Spleen (tissue), 11 donors: ENCODE measurements around the gene TRERF1. TPM values are rescaled to one million over a fixed set of nuclear protein-coding genes. Genes with fewer than 3 reads are reported as not detected.

Experiments used
- DNase-seq: peaks from one replicate; pipeline ENCODE4 v3.0.0-alpha.2; 2020
- H3K27ac ChIP-seq, 8 donors: fragments of 200-600 bp; sonication (generic) in 7 of 8; 1 replicate in 4 of 8; 2 replicates in 4 of 8; pipeline versions ENCODE4 v1.5.0 to v1.8.0; 2016 to 2021; ENCODE audit warnings: inconsistent platforms in 4 of 8, mild to moderate bottlenecking in 4 of 8, moderate library complexity in 1 of 8
- H3K27me3 ChIP-seq, 7 donors: fragments of 200-600 bp; sonication (generic) in 6 of 7; replicated peaks in 1 of 7; 1 replicate in 4 of 7; 2 replicates in 3 of 7; pipeline versions ENCODE4 v1.5.0 to v1.8.0; 2016 to 2021; ENCODE audit warnings: inconsistent platforms in 3 of 7, mild to moderate bottlenecking in 1 of 7
- H3K36me3 ChIP-seq, 6 donors: fragments of 200-600 bp; sonication (generic) in 5 of 6; 1 replicate in 4 of 6; 2 replicates in 2 of 6; pipeline versions ENCODE4 v1.5.0 to v1.8.0; 2016 to 2021; ENCODE audit warnings: inconsistent platforms in 2 of 6
- H3K4me1 ChIP-seq, 6 donors: fragments of 200-600 bp; sonication (generic) in 5 of 6; 1 replicate in 3 of 6; 2 replicates in 3 of 6; pipeline versions ENCODE4 v1.5.0 to v1.8.0; 2016 to 2021; ENCODE audit warnings: inconsistent platforms in 3 of 6
- H3K4me3 ChIP-seq, 8 donors: fragments of 200-600 bp; sonication (generic) in 7 of 8; 1 replicate in 4 of 8; 2 replicates in 4 of 8; pipeline versions ENCODE4 v1.5.0 to v1.8.0; 2016 to 2021; ENCODE audit warnings: inconsistent platforms in 4 of 8, mild to moderate bottlenecking in 4 of 8, moderate library complexity in 2 of 8
- H3K9me3 ChIP-seq, 8 donors: fragments of 200-600 bp; sonication (generic) in 7 of 8; 1 replicate in 4 of 8; 2 replicates in 4 of 8; pipeline versions ENCODE4 v1.5.0 to v1.8.0; 2016 to 2021; ENCODE audit warnings: inconsistent platforms in 4 of 8
- POLR2A ChIP-seq, 3 donors: fragments of 450-650 bp; IDR thresholded peaks; one replicate each; pipeline ENCODE4 v1.5.1; 2017; ENCODE audit warnings: antibody characterized with exemption in 3 of 3, mild to moderate bottlenecking in 1 of 3
- POLR2AphosphoS5 ChIP-seq, 3 donors: sonication (generic); formaldehyde crosslinking; IDR thresholded peaks; one replicate each; pipeline ENCODE4 v1.5.1; 2017; ENCODE audit warnings: antibody characterized with exemption in 3 of 3
- WGBS, 5 donors: extraction: QIAGEN DNeasy Blood & Tissue Kit in 3 of 5; methylation state at CpG; one replicate each; pipeline versions ENCODE4 v1.1.5 to v1.1.7; 2013 to 2018; 5-methylcytosine and 5-hydroxymethylcytosine counted together
- intact Hi-C: fragments of 100-400 bp; cut with DNase I; formaldehyde crosslinking; loops from one replicate; pipeline ENCODE4 v1.15.0; 2023; ENCODE audit warnings: low total_unique reads
- polyA plus RNA-seq, 3 donors: library from polyadenylated mRNA; stranded (reverse); fragments of 200-250 nt; gene quantifications; one replicate each; pipeline ENCODE4 v1.2.1, GENCODE V29; 2013
- total RNA-seq, 7 donors: library from RNA; depleted of rRNA in 3 of 7; stranded (reverse); fragments of >200 nt in 3 of 7; fragmentation: NEBNext Ultra II Directional in 4 of 7; extraction: Animal tissue kit (Norgen Biotek cat#: 25700) in 4 of 7; gene quantifications; one replicate each; pipeline versions ENCODE4 v1.1.0 to v1.2.1, GENCODE V29; 2016 to 2021
- TF ChIP-seq, protein P1 (sequence below), 11 experiments: fragments of 200-600 bp in 7 of 11; fragments of 450-650 bp in 4 of 11; sonication (generic) in 4 of 11; IDR thresholded peaks in 8 of 11; conservative IDR thresholded peaks in 3 of 11; 1 replicate in 7 of 11; 2 replicates in 4 of 11; pipeline versions ENCODE4 v1.4.0 to v1.8.0; 2016 to 2021; ENCODE audit warnings: antibody characterized with exemption in 11 of 11, inconsistent platforms in 4 of 11, mild to moderate bottlenecking in 1 of 11
- donor health status: healthy with polysubstance abuse.
- donor health status: DM: no; HTN: no; CAD: no; lungs with moderate emphysema.
- donor health status: DM: no; HTN: no; CAD: no.
- donor health status: Bipolar disorder and iron deficiency.
- donor health status: healthy.
- donor health status: DM: no; HTN: no; CAD: no.
- donor health status: DM: yes; HTN: yes; CAD: no.

TRERF1 gene
- total and polyA plus RNA-seq, 10 donors, result 1.5 to 16.9 (median 12.4) TPM

DNA sequence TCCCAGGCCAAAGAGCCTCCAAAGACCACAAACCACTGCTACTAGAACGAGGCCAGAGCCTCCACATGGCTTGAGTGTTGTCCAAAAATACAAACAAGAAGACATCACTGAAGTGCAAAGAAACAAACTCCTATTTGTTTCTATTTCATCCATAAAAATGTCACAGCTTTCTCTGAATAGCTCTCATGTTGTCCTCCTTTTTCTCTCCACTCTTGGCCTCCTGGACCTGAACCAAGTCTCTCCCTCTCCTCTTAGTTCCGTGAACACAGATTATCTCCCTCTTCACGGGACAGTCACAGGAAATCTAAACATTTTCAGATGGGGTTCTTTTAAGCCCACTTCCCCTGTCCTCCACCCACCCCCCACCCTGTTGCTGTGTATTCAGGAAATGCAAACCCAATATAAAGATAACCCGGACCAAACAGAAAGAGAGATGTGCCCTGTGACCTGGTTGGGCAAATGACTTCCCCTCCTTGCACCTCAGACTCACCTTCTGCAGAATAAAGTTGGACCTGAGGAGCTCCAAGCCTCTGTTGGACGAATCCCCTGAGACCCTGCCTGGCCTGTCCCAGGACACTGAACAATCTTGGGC is 158.2 kb downstream of the TRERF1 start:
- H3K4me3 ChIP-seq, result no peak overlapping the region
- no peaks in the 10 kb centered on the region for H3K9me3 ChIP-seq
- intact Hi-C loops, result no loop called here
- DNase-seq, result no peak
- TF ChIP-seq POLR2AphosphoS5 (IDR thresholded peaks at IDR 0.05) (no peak), POLR2A (IDR thresholded peaks at IDR 0.05) (no peak)
- TF ChIP-seq, protein P1, sequence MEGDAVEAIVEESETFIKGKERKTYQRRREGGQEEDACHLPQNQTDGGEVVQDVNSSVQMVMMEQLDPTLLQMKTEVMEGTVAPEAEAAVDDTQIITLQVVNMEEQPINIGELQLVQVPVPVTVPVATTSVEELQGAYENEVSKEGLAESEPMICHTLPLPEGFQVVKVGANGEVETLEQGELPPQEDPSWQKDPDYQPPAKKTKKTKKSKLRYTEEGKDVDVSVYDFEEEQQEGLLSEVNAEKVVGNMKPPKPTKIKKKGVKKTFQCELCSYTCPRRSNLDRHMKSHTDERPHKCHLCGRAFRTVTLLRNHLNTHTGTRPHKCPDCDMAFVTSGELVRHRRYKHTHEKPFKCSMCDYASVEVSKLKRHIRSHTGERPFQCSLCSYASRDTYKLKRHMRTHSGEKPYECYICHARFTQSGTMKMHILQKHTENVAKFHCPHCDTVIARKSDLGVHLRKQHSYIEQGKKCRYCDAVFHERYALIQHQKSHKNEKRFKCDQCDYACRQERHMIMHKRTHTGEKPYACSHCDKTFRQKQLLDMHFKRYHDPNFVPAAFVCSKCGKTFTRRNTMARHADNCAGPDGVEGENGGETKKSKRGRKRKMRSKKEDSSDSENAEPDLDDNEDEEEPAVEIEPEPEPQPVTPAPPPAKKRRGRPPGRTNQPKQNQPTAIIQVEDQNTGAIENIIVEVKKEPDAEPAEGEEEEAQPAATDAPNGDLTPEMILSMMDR (IDR thresholded peaks at IDR 0.05 in 8 of 11, conservative IDR thresholded peaks at IDR 0.05 in 3 of 11), result no peak
- H3K27ac ChIP-seq, result peak overlapping the region in 7 of 8 donors; percentile 19 to 68 (median 49)
- H3K27me3 ChIP-seq, result no peaks in the 10 kb centered on the region
- 32 to 39% (median 36%) methylated on average over 5 of the region's 5 CpGs for WGBS, 5 donors
- H3K4me1 ChIP-seq, result peaks cover 3 to 70% (median 32%) of the 10 kb centered on the region in 6 donors
- peaks cover 0 to 5% (median 0%) of the 10 kb centered on the region in 6 donors for H3K36me3 ChIP-seq

DNA sequence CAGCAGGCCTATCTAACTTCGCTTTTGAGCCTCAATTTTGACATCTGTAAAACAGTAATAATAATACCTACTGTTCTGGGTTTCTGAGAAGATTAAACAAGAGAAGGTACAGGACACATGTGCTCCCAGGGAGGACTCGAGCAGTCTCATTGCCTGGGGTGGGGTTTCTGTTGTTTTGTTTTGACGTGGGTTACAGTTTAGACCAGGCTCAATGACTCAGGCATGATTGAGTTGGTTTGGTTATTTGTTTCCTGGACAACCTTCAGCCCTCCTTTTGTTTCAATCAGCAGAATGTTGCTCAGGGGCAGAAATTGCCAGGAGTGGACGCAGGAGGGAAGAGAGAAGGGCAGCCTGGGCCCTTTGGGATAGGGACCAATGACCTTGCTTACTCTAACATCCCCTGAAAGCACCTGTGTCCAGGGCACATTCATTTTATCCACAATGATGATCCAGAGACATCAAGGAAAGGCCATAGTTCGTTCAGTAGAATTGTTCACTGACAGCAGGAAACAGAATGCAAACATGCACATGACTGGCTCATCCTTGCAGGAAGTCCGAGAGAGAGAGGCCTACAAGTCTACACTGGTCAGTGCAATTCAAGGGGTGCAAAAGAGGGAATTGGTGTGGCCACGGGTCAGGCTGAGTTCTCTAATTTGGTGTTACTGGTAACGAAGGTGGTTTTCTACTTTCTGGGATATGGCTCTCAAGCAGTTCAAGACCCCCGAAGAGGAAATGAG is 159.6 kb downstream of the TRERF1 start:
- no peaks in the 10 kb centered on the region for H3K36me3 ChIP-seq
- DNase-seq, result no peak
- no peaks in the 10 kb centered on the region for H3K27me3 ChIP-seq
- WGBS, 5 donors, result 72 to 85% (median 80%) methylated on average over 9 of the region's 9 CpGs
- no peaks in the 10 kb centered on the region for H3K9me3 ChIP-seq
- intact Hi-C loops, result no loop called here
- peaks cover 3 to 73% (median 32%) of the 10 kb centered on the region in 6 donors for H3K4me1 ChIP-seq
- TF ChIP-seq POLR2A (IDR thresholded peaks at IDR 0.05), result no peak
- no peak for TF ChIP-seq POLR2AphosphoS5 (IDR thresholded peaks at IDR 0.05)
- TF ChIP-seq, protein P1 (IDR thresholded peaks at IDR 0.05 in 8 of 11, conservative IDR thresholded peaks at IDR 0.05 in 3 of 11), result no peak
- peak overlapping the region in 3 of 8 donors; percentile 49 to 68 (median 67) for H3K27ac ChIP-seq
- no peak overlapping the region for H3K4me3 ChIP-seq

GRCh38 chr6:42287756-42288155 is 164.0 kb downstream of the TRERF1 start:
- DNase-seq, result no peak
- H3K4me3 ChIP-seq, result no peak overlapping the region
- WGBS, 5 donors, result 66 to 76% (median 72%) methylated on average over 2 of the region's 2 CpGs
- intact Hi-C loops, result no loop called here
- peaks cover 0 to 33% (median 6%) of the 10 kb centered on the region in 6 donors for H3K4me1 ChIP-seq
- H3K27ac ChIP-seq, result no peak overlapping the region
- H3K36me3 ChIP-seq, result no peaks in the 10 kb centered on the region
- H3K9me3 ChIP-seq, result peaks cover 0 to 4% (median 0%) of the 10 kb centered on the region in 8 donors
- no peaks in the 10 kb centered on the region for H3K27me3 ChIP-seq
- TF ChIP-seq POLR2AphosphoS5 (IDR thresholded peaks at IDR 0.05), result no peak
- TF ChIP-seq POLR2A (IDR thresholded peaks at IDR 0.05), result no peak
- TF ChIP-seq, protein P1 (IDR thresholded peaks at IDR 0.05 in 8 of 11, conservative IDR thresholded peaks at IDR 0.05 in 3 of 11), result no peak

GRCh38 chr6:42281570-42281969 is 170.2 kb downstream of the TRERF1 start:
- Histone ChIP-seq H3K4me3 (no peak overlapping the region), H3K4me1 (peaks cover 16 to 57% (median 40%) of the 10 kb centered on the region in 6 donors), H3K9me3 (peaks cover 0 to 6% (median 0%) of the 10 kb centered on the region in 8 donors), H3K27ac (peak overlapping the region in 5 of 8 donors; percentile 13 to 74 (median 66)), H3K36me3 (no peaks in the 10 kb centered on the region), H3K27me3 (no peaks in the 10 kb centered on the region)
- intact Hi-C loops, result no loop called here
- no peak for DNase-seq
- WGBS, 5 donors, result 19 to 38% (median 24%) methylated on average over 7 of the region's 7 CpGs
- TF ChIP-seq POLR2AphosphoS5 (IDR thresholded peaks at IDR 0.05), result peak in 2 of 3 donors; percentile 16 to 52
- TF ChIP-seq, protein P1 (IDR thresholded peaks at IDR 0.05 in 8 of 11, conservative IDR thresholded peaks at IDR 0.05 in 3 of 11), result no peak
